Type B pancreatic cell (in vitro differentiated cells): ENCODE measurements around the gene RASGRP1. TPM values are rescaled to one million over a fixed set of nuclear protein-coding genes. Genes with fewer than 3 reads are reported as not detected.

Experiments used
- DNase-seq: peaks from one replicate; pipeline ENCODE4 v3.0.0; 2021; ENCODE audit warnings: mixed read lengths; ENCODE audit not compliant: unreplicated experiment; ENCODE audit errors: extremely low spot score
- H3K27ac Mint-ChIP-seq: 2 replicates; pipeline ENCODE4 v1.8.0; 2021; ENCODE audit warnings: mild to moderate bottlenecking, mixed read lengths
- H3K27me3 Mint-ChIP-seq: 2 replicates; pipeline ENCODE4 v1.8.0; 2021; ENCODE audit warnings: mixed read lengths
- H3K36me3 Mint-ChIP-seq: 2 replicates; pipeline ENCODE4 v1.8.0; 2021; ENCODE audit warnings: mixed read lengths
- H3K4me1 Mint-ChIP-seq: one replicate; pipeline ENCODE4 v1.8.0; 2021; ENCODE audit warnings: mixed read lengths; ENCODE audit not compliant: unreplicated experiment
- H3K4me3 Mint-ChIP-seq: 2 replicates; pipeline ENCODE4 v1.8.0; 2021; ENCODE audit warnings: mild to moderate bottlenecking, mixed read lengths
- H3K9me3 Mint-ChIP-seq: 2 replicates; pipeline ENCODE4 v1.8.0; 2021; ENCODE audit warnings: mixed read lengths
- total RNA-seq: library from RNA; stranded (reverse); gene quantifications from 2 replicates; pipeline ENCODE4 v1.2.1, GENCODE V29; 2021; ENCODE audit warnings: low replicate concordance
- TF ChIP-seq, protein P1 (sequence below): fragments of 200-600 bp; sonication (generic); conservative IDR thresholded peaks from 2 replicates; pipeline ENCODE4 v1.5.0; 2021; ENCODE audit warnings: antibody characterized with exemption, mild to moderate bottlenecking

Gene RASGRP1
- total RNA-seq, 1 donor from 2014 or later, result 3.0 TPM

GRCh38 chr15:38514601-38515000, 50.0 kb downstream of the RASGRP1 start:
- Mint-ChIP-seq H3K27ac (no peak overlapping the region), H3K36me3 (no peaks in the 10 kb centered on the region), H3K27me3 (no peaks in the 10 kb centered on the region), H3K4me3 (no peak overlapping the region), H3K9me3 (no peaks in the 10 kb centered on the region), H3K4me1 (peaks cover 19% of the 10 kb centered on the region)
- TF ChIP-seq, protein P1, sequence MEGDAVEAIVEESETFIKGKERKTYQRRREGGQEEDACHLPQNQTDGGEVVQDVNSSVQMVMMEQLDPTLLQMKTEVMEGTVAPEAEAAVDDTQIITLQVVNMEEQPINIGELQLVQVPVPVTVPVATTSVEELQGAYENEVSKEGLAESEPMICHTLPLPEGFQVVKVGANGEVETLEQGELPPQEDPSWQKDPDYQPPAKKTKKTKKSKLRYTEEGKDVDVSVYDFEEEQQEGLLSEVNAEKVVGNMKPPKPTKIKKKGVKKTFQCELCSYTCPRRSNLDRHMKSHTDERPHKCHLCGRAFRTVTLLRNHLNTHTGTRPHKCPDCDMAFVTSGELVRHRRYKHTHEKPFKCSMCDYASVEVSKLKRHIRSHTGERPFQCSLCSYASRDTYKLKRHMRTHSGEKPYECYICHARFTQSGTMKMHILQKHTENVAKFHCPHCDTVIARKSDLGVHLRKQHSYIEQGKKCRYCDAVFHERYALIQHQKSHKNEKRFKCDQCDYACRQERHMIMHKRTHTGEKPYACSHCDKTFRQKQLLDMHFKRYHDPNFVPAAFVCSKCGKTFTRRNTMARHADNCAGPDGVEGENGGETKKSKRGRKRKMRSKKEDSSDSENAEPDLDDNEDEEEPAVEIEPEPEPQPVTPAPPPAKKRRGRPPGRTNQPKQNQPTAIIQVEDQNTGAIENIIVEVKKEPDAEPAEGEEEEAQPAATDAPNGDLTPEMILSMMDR, result no peak
- no peak for DNase-seq

GRCh38 chr15:38512901-38513300, 51.7 kb downstream of the RASGRP1 start:
- Mint-ChIP-seq H3K4me1 (peaks cover 19% of the 10 kb centered on the region), H3K9me3 (no peaks in the 10 kb centered on the region), H3K4me3 (no peak overlapping the region), H3K27ac (no peak overlapping the region), H3K36me3 (no peaks in the 10 kb centered on the region), H3K27me3 (no peaks in the 10 kb centered on the region)
- TF ChIP-seq, protein P1, result no peak
- no peak for DNase-seq

DNA sequence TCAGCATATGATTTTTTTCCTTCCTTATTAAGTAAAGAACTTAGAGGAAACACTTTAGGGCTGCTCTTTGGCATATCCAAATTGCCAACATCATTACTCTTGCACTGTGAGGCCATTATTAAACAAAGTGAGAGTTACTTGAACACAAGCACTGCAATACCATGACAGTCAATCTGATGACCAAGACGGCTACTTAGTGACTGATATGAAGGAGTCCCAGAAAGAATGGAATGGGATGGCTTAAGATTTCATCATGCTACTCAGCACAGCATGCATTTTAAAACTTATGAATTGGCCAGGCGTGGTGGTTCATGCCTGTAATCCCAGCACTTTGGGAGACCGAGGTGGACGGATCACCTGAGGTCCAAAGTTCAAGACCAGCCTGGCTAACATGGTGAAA, 55.5 kb downstream of the RASGRP1 start:
- Mint-ChIP-seq H3K27ac (no peak overlapping the region), H3K4me1 (no peaks in the 10 kb centered on the region), H3K4me3 (no peak overlapping the region), H3K27me3 (no peaks in the 10 kb centered on the region), H3K9me3 (no peaks in the 10 kb centered on the region), H3K36me3 (no peaks in the 10 kb centered on the region)
- TF ChIP-seq, protein P1, result no peak
- DNase-seq, result no peak

DNA sequence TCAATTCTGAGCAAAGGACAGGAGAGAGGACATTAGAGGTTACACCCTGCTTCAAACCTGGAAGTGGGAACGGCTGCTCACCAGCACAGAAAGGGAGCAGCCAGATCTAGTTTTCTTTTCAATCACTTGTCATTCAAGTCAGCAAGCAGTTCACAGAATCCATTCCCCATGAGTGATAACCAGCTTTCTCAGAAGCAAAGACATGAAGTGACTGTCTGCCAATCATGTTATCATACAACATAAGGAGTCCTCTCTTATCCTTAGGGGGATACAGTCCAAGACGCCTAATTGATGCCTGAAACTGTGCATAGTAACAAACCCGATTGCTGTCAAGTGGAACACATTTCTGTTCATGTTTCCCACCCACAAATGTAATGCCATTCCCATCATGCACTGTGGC, 56.0 kb downstream of the RASGRP1 start:
- no peak for DNase-seq
- Mint-ChIP-seq H3K27me3 (no peaks in the 10 kb centered on the region), H3K4me3 (no peak overlapping the region), H3K36me3 (no peaks in the 10 kb centered on the region), H3K9me3 (no peaks in the 10 kb centered on the region), H3K27ac (no peak overlapping the region), H3K4me1 (no peaks in the 10 kb centered on the region)
- TF ChIP-seq, protein P1, result no peak

- DNase-seq, result no peak
- TF ChIP-seq, protein P1, result no peak
- Mint-ChIP-seq H3K4me3 (no peak overlapping the region), H3K27ac (no peak overlapping the region), H3K36me3 (no peaks in the 10 kb centered on the region), H3K4me1 (no peaks in the 10 kb centered on the region), H3K27me3 (no peaks in the 10 kb centered on the region), H3K9me3 (no peaks in the 10 kb centered on the region)
Observed at GRCh38 chr15:38507570-38507969, 57.0 kb downstream of the RASGRP1 start.

DNA sequence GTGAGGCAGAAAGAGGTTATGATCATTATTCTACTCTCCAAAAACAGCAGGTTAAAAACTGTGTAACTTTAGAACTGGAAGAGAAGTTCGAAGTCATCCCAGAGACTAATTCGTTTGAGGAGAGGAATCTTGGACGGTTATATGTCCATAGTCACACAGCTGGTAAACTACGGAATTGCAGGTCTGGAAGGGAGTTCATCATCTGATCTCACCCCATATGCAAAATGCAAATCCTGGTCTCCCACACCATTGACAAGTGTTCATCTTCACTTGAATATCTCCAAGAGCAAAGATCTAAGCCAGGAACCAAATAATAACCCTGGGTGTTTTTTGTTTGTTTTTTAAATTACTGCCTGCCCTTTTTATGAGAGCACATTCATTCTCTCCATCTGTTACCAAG, 57.6 kb downstream of the RASGRP1 start:
- TF ChIP-seq, protein P1, result no peak
- Mint-ChIP-seq H3K27ac (no peak overlapping the region), H3K9me3 (no peaks in the 10 kb centered on the region), H3K4me3 (no peak overlapping the region), H3K36me3 (no peaks in the 10 kb centered on the region), H3K27me3 (no peaks in the 10 kb centered on the region), H3K4me1 (no peaks in the 10 kb centered on the region)
- DNase-seq, result no peak
